ENCODE data around the gene RBM18. TPM values are rescaled to one million over a fixed set of nuclear protein-coding genes. Genes with fewer than 3 reads are reported as not detected.

Gene RBM18
- total RNA-seq, 2 donors from 2014 or later, result 19.2 to 23.2 TPM

DNA sequence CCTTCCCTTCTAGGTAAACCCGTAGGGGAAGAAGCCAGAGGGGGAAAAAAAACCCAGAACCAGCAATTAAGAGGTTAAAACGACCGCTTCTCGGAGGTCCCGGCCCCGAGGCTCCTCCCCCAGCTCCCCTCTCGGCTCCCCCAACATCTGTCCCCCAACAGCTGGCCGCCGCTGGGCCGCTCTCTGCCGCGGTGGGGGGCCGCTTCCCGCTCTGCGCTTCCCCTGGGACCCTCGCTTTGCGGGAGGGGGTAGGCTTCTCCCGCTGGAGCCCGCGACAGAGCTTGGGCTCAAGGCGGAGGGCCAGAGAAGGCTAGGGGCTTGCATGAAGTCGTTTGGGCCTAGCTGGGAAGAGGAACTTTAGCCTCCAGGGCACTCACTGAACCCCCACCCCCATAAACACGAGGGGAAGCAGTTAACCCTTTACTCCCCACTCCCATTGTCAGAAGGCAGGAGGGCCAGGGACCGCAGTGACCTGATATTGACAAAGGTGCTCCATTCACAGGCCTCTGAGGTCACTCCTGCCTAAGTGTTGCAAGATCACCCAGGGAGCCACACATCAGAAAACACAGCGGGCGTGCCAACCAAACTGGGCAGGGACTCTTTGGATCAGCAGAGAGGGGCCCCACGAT is 43.3 kb downstream of the RBM18 start:
- no peak for DNase-seq (ENCODE audit: low spot score)
- Histone ChIP-seq H3K27me3 (peaks cover 49 to 50% of the 10 kb centered on the region in 2 donors), H3K4me1 (peaks cover 0 to 47% of the 10 kb centered on the region in 2 donors), H3K36me3 (no peaks in the 10 kb centered on the region), H3K4me3 (no peak overlapping the region), H3K9me3 (no peaks in the 10 kb centered on the region), H3K27ac (no peak overlapping the region)
- TF ChIP-seq, protein P1, sequence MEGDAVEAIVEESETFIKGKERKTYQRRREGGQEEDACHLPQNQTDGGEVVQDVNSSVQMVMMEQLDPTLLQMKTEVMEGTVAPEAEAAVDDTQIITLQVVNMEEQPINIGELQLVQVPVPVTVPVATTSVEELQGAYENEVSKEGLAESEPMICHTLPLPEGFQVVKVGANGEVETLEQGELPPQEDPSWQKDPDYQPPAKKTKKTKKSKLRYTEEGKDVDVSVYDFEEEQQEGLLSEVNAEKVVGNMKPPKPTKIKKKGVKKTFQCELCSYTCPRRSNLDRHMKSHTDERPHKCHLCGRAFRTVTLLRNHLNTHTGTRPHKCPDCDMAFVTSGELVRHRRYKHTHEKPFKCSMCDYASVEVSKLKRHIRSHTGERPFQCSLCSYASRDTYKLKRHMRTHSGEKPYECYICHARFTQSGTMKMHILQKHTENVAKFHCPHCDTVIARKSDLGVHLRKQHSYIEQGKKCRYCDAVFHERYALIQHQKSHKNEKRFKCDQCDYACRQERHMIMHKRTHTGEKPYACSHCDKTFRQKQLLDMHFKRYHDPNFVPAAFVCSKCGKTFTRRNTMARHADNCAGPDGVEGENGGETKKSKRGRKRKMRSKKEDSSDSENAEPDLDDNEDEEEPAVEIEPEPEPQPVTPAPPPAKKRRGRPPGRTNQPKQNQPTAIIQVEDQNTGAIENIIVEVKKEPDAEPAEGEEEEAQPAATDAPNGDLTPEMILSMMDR (IDR thresholded peaks at IDR 0.05), result no peak

DNA sequence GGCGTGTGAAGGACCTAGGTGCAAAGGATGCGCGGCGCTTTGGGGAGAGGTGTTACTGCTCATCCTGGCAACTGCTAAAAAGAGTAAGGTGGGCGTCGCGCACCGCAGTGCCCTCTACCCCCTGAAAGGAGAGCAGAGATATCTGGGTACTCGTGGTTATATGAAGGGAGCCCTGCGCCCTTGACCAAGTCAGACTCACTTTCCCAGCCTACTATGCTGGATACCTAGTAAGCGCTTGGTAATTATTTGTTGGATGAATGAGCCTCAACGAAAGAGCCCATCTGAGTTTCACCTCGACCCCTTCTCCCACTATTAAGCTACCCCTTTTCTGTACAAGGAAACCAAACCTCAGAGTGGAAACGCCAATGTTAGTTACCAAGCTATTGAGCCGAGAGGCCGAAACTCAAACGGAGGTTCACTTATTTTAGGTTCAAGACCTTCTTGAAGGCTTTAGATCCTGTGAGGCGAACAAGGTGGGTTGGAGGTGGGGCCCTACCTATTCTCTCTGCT is 43.9 kb downstream of the RBM18 start:
- no peak overlapping the region for H3K4me3 ChIP-seq
- no peak for DNase-seq (ENCODE audit: low spot score)
- H3K9me3 ChIP-seq, result no peaks in the 10 kb centered on the region
- no peak overlapping the region for H3K27ac ChIP-seq
- H3K36me3 ChIP-seq, result no peaks in the 10 kb centered on the region
- TF ChIP-seq, protein P1 (IDR thresholded peaks at IDR 0.05), result no peak
- peaks cover 0 to 42% of the 10 kb centered on the region in 2 donors for H3K4me1 ChIP-seq
- H3K27me3 ChIP-seq, result peaks cover 43 to 45% of the 10 kb centered on the region in 2 donors

DNA sequence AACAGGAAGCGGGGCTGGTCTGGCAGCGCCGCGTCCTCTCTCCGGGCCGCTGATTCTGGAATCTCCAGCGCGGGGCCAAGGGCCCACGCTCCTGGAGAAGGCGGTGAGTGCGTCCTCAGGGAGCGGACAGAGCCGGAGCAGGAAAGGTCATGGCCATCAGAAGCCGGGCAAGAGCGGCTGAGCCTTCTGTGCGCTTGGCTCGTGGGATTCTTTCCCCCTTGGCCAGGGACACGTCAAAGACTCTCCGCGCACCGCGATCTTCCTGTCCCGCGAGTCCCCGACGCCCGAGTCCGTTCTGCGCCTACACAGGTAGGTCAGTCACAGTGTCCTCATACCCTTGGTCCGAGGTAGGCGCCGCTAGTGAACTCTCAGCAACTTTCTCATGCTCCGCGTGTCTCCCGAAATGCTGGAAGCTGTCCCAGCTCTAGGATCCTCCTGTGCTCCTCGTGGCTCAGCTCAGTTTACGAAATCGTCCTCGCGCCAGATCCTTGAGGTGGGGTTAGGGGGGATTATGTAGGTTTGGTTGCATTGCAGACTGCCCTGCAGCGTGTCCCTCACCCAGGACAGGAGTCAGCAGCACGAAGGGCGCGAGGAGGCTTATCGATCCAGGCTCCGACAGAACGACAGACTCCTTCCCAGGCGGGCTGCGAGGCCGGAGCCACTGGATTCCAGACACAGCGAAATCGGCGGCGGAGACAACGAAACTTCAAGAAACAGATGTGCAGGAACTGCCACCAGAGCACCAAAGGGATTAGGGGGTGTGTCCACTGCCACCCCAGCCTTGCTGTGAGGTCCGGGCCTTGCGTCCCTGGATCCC is 44.6 kb downstream of the RBM18 start:
- Histone ChIP-seq H3K9me3 (no peaks in the 10 kb centered on the region), H3K36me3 (no peaks in the 10 kb centered on the region), H3K27ac (no peak overlapping the region), H3K27me3 (peaks cover 39% of the 10 kb centered on the region in 2 donors), H3K4me1 (peaks cover 0 to 38% of the 10 kb centered on the region in 2 donors), H3K4me3 (peak overlapping the region in 1 of 2 donors; percentile 25)
- TF ChIP-seq, protein P1 (IDR thresholded peaks at IDR 0.05), result no peak
- no peak for DNase-seq (ENCODE audit: low spot score)

DNA sequence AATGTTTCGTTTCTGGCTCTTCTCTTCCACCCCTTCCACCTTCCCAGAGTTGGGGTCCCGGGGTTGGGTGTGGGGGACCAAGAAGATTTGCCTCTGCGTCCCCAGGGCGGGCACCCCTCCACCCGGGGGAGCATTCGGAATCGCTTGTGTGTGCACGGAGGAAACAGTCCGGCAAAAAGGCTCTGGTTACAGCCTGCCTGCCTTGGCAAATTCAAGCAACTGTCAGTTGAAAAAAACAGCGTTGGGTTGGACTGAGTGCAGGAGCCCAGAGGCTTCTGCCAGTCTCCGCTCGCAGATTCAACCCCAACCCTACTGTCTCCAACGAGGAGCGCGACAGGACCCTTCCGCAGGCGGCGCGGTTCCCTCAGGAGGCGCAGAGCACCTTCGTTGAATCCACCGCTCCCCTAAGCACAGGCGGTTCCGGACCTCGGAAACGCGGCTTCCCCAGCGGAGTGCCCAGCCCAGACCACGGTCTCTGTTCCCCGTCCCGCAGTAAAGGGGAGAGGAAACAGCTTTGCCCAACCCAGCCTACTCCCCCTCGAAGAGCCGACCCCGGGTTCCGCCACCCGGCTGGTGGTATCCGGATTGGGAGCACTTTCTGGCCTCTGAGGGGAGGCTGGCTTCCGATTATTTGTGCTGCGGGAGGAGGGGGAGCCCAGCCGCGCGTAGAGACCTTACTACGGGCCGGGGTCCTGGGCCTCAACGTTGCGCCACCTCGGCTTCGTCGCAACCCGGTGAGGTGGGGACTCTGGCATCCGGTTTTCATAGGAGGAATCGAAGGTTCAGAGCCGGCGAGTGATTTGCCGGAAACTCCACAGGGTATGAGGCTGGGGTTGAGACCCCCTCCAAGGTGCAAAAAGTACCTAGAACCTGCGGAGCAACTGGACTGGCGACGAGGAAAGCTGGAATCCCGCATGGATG is 45.4 kb downstream of the RBM18 start:
- Histone ChIP-seq H3K27ac (no peak overlapping the region), H3K4me3 (peak overlapping the region in 1 of 2 donors; percentile 25), H3K9me3 (no peaks in the 10 kb centered on the region), H3K4me1 (peaks cover 0 to 42% of the 10 kb centered on the region in 2 donors), H3K27me3 (peaks cover 43 to 44% of the 10 kb centered on the region in 2 donors), H3K36me3 (no peaks in the 10 kb centered on the region)
- DNase-seq (ENCODE audit: low spot score), result no peak
- TF ChIP-seq, protein P1 (IDR thresholded peaks at IDR 0.05), result no peak
